NCI-H1694 (cell line): ENCODE measurements around the gene TRPC3.

Experiments used
- DNase-seq: peaks from one replicate; lab custom pipeline; 2025; lab: John Stamatoyannopoulos, UW

TRPC3 gene

DNA sequence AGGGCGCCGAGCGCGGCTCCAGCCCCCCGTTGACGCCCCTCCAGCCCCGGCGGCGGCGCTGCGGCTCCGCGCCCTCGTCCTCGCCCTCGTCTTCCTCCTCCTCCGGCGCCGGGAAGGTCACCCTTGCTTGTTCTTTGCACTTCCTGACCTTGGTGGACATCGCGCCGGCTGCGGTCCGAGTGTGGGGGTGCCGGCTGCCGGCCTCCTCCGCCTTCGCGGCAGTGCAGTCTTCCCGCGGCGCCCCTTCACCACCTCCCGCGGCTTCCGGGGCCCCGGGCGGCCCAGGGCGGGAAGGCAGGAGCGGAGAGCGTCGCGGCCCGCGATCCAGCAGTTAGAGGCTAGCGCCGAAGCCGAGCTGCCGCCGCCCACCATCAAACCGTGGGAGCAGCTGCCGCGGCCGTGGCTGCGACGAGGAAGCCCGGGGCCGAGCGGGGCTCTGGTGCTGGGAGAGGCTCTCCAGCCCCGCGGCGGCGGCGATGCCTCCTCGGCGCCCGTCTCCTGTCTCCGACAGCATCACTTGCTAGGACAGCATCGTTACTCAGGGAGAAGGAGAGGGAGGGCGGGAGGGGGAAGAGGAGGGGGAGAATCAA, at the start of gene TRPC3:
Gene TRPC3 (minus strand): TSS at position 540 of the 590 bp plus-strand sequence. CDS start 380 bp downstream, at position 160.
- no peak for DNase-seq

DNA sequence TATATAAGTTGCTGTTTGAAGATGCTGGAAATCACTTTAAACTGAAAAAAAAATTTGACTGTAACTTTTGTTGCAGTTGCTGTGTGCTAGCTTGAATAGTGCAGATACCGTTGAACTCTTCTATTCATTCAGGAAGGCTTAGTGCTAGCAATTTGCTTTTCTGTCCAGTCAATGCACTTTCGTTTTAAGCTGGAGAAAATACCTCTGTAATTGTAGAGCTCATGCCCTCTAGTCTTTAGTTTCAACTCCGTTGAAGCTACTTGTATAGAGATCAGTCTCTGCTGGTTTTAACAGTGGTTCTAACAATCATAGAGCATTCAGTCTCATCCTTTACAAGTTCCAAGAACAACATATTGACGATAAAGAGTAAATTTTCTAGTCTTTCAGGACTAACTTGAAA, 49.0 kb upstream of the TRPC3 start:
- no peak for DNase-seq

DNA sequence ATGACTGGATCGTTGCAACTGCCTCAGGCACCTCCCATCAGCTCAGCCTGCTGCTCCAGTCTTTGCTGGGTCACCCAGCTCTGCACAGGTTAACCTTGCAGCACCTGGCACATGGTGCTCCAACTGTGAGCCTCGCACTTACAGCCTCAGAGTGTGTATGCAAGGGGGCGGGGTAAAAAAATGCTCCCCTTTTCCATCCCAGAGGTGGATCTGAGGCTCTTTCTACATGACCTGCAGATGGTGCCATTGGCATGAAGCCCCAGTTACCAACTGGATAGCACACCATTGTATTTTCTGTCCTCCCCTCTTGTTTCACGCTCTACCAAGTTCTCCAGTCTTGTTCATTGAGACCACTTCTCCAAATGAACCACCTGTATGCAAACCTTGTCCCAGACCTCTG, 46.2 kb upstream of the TRPC3 start:
- no peak for DNase-seq

DNA sequence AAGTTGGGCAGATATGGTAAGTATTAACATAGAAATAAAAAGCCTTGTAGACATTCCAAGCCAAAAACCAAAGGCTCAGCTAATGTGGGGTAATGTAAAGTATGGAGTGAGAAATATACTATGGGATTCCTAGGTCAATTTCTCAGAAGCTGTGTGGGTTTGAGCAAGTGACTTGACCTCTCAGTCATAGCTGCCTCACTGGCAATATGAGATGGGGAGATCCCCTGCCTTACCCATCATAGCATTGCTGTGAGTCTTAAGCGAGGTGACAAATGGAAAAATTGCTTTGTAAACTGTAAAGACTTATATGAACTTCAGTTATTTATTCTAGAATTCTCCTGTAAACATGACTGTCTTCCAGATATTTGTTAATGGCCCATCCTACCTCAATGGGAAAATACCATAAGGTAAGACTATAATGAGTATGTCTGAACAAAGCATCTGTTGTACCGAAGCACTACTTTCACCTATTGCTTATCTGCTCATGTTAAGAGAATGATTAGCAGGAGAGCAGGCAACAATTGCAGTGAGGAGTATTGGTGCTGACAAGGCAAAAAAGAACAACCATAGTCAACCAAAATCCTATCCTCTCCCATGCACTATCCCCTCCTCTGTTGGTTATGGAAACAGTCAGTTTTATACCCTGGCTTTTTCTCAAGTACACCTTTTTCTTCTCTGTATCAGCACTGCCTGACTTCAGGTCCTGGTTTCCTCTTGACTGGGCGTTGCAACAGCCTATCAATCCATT, 44.1 kb upstream of the TRPC3 start:
- DNase-seq, result no peak

DNA sequence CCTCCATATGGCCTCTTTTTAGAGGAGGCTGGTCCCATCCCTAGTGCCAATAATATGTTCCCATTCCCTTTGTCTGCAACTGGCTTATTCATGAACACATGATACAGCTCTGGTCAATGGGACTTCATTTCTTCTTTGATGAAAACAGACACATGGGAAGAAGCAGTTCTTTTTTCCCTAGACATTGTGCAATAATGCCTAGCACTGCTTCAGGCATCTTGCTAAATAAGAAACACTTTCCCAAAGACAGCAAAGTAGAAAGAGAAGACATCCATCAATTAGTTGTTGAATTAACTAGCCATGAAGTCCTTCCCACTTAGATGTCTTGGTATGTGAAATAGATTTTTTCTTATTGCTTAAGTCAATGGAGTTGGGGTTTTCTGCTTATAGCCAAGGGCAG, 40.1 kb upstream of the TRPC3 start:
- no peak for DNase-seq

DNA sequence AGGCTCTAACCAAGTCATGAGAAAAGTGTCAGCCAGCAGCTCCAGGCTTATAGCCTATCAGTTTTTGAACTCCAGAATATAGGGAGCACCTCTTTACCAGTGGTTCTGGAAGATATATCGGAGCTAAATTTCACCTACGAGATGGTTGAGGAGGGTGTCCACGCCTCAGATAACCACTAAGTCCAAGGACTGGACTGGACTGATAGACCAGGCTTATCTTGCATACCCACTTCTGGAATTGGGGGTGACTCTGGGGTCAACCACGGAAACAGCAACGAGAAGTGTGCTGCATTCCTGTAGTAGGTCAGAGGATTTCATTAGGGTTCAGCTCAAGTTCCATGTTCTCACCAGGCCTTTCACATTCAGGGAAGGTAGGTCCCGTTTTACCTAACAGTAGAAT, 38.6 kb upstream of the TRPC3 start:
- DNase-seq, result no peak

DNA sequence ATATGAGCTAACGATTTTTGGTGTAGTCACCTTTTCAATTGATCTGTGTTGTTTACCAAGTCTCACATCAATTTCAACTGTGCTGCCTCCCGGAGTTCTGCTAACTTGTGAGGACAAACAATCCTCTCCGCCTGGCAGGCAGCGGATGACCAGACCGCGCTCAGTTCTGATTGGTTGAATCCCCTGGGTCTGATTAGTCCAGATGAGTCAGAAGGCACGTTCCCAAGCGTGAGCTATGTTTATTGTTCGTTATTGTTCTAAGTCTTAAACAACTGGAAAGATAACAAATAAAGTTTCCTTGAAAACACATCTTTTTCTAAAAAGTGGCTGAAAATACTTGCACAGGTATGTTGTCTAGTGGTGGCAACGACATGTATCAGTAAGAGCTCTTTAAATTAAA, 37.9 kb upstream of the TRPC3 start:
- no peak for DNase-seq

DNA sequence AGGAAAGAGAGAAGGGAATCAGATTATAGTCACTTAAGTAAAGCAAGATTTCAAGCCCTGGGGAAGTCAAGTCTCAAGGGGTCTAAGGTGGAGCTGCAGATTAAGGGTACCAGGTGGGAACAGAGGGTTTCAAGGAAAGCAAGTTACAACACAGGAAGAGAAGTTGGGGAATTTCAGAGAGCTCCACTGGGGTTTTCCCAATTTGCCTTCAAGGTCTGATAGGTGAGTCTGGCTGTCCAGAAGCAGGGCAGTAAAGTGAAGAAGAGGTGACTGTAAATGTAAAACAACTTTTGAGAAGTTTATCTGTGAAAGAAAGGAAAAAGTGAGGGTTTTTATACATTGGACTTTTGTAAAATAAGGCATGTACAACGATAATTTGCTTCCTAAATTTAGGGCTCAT, 37.1 kb upstream of the TRPC3 start:
- no peak for DNase-seq

DNA sequence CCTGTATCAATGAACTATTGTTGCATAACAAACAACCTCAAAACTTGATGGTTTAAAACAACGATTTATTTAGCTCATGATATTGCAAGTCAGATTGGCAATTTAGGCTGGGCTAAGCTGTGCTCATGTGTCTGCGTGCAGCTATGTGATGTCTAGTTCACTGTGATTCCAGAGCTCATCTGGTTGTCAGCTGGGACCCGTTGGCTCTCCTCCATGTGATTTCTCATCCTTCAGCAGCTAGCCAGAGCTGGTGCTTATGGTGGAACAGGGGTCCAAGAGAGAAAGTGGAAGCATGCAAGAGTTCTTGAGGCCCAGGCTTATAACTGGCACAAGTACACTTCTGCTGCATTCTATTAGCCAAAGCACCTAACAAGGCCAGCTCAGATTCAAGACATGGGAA, 28.8 kb upstream of the TRPC3 start:
- DNase-seq, result no peak

DNA sequence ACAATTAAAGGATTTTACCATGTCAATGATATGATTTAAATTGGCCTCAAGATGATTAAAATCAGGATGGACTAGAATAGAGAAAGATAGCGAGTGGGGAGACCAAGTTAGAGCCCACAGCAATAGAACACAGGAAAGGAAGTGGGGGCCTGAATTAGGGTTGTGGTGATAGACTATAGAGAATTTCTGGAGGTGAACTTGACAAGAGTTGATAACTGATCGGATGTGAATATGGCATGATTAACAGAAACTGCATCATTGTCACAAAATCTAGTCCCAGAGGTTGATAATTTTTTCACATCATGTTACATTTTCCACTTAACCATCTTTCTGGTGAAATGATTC, 26.3 kb upstream of the TRPC3 start:
- no peak for DNase-seq

DNA sequence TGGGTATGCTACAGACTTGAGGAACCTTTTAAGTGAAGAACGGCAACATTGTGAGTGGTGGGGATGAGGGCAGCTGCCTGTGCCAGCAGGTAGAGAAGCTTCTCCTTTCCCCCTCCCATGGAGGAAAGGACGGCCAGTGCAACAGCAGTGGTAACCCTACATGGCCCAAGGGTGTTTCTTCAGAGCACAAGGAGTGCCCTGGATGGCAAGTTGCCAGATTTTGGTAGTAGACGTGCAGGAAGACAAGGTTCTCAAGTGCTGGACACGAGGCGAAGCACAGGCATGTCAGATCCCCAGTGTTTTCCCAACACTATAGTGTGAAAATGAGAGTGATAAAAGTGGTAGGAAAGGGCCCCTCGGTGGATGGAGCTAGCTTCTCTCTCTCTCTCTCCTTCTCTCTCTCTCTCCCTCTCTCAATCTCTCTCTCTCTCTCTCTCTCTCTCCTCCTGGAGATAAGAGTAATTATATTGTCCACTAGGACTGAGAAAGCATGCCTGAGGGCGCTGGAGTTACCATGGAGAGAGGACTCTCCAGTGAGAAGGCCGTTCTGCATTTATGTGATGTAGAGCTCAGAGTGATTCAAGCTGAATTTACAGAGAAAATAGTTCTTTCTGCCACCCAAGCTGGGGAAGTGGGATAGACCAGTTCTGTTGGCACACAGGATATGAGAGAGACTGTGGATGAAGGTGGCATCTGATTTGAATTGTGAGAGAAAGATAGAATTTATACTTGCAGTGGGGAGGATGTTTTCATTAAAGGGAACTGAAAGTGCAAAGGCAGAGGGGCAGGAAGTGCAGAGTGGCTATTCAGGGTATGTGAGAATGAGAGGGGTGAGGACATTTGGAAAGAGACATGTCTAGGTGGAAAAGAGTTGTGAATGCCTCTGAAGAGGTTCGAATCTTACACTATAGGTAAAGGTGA, 25.7 kb upstream of the TRPC3 start:
- no peak for DNase-seq

DNA sequence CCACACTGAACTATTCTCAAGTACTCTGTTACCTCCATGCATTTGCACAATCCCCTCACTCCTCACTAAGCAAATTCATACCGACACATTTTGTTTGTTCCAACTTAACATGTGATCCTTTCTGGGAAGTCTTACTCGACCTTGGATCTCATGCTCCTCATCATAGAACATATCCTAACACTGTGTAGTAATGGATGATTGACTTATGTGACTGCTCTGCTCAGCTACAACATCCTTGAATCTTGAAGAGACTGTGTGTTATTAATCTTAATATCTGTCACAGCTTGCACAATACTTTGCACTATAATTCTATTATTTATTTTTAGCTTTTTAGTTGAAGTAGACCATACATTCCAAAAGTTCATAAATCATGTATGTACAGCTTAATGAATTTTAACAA, 23.9 kb upstream of the TRPC3 start:
- no peak for DNase-seq

DNA sequence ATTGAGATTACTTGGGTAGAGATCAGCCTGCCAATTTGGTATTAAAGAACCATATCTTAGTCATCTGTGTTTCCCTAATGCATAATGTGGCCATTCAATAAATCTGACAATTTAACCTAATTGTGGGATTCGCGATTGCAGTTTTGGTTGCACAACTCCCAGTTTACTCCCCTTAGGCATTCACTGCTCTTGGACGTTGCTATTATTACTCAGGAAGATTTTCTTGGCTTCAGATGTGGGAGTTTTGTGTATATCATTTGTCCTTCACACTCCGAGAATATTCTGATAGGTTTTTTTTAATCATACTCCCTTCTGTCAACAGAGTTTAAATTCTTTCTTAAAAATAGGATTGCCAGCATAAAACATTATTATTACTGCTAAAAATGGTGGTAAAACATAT, 22.0 kb upstream of the TRPC3 start:
- no peak for DNase-seq

DNA sequence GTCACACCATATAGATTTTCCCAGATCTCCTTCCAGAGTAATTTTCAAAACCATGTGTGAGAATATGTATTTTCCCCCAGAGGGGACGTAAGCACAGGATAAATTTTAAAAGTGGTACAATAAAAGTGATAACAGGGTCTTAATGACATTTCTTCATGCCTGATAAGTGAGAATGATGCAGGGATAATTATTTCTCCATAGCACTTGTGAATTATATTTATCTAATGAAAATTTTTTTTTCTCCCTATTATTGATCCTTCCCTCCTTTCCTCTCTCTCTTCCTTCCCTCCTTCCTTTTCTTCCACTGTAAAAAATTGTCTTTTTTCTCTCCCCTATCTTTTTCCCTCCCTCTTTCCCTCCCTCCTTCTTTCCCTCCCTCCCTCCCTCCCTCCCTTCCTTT, 17.0 kb upstream of the TRPC3 start:
- no peak for DNase-seq

DNA sequence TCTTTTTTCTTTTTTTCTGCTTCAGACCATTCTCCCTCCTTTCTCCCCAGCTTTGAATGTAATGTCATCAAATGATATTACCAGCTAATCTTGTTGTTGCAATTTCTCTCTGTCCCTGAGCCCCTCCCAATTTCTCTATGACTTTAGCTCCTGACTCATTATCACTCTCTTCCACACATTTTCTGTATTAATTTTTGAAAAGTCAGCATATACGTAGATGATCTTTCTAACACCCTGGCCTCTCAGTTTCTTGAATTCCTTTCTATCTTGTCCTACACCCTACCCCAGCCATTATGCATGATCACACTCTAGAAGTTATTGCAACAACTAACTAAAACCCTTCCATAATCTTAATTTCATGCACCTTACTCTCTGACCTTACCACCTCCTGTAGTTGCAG, 13.1 kb upstream of the TRPC3 start:
- no peak for DNase-seq

DNA sequence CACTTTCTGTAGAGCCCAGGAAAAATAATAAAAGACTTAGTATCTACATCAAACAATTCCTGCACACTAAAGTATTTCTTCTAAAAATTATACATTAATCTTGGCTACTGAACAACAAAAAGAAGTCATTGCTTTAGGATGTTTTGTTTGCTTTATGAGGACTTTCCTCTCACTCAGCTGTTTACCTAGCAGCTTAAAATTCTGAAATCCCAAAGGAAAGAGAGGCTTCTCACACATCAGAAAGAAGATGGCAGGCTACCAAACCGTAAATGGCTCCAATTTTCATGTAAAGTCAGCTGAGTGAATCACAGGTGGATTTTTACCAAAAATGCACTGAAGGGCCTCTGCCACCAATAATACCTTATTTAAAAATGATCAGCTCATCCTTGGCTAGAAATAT, 9.0 kb upstream of the TRPC3 start:
- no peak for DNase-seq

DNA sequence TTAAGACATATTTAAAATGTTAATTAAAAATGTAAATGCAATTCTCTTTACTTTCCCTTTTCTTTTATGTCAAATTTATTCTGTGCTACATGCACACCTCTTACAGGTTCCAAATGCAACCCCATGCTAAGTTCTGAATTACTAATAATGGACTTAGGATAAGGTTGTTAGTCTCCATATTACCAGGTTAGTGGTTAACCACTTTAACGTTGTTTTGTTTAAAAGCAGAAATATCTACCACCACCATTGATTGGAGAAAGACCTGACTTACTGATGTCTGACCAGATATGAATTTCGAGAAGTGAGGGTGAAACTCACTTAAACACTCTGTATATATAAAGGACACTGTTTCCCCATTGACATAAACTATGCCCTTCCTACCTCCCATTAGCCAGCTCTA, 6.9 kb upstream of the TRPC3 start:
- DNase-seq, result no peak

DNA sequence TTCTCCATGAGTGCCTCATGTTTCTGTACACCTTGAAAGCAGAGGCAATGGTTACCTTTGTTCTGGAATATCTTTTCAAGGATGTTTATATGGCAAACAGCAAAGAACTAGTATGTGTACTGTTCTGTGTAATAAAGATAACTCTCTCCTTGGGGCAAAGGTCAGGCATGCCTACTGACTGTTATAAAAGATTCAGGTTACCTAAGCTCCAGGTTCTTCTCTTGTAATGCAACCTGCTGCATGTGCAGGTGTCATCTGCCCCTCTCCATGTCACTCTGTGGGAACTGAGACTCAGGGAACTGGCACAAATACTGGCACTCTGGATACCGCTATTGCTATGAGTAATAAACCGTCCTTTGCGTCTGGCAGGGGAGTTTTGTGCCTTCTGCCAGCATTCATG, 5.4 kb upstream of the TRPC3 start:
- DNase-seq, result no peak

DNA sequence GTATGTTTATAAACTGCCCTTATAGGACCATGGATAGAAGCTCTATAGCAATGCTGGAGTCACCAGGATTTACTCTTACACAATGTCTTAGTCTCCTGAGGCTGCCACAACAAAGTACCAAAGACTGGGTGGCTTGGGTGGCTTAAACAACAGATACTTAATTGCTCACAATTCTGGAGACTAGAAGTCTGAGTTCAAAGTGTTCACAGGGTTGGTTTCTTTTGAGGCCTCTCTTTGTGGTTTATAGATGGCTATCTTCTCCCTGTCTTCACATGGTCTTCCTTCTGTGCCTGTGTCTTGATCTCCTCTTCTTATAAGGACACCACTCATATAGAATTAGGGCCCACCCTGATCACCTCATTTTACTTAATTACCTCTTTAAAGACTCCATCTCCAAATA, 2.0 kb upstream of the TRPC3 start:
- no peak for DNase-seq

DNA sequence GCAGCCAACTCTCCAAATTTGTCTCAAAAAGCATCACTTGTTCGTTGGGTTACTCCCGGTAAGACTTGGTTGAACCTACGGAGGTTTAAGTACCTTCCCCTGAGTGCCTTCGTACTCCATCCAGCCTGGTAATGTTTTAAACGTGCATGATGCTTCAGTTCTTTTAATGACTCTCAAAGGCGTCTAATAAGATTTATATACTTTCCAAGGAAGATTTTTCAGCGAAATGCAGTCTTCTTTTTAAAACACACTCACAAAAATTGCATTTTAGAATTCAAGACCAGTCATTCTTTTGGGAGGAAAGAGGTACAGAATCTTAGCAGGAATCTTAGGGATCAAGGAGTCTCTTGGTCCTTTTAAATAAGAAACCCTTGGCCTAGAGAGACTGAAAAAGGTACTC, 430 bp upstream of the TRPC3 start:
- no peak for DNase-seq

DNA sequence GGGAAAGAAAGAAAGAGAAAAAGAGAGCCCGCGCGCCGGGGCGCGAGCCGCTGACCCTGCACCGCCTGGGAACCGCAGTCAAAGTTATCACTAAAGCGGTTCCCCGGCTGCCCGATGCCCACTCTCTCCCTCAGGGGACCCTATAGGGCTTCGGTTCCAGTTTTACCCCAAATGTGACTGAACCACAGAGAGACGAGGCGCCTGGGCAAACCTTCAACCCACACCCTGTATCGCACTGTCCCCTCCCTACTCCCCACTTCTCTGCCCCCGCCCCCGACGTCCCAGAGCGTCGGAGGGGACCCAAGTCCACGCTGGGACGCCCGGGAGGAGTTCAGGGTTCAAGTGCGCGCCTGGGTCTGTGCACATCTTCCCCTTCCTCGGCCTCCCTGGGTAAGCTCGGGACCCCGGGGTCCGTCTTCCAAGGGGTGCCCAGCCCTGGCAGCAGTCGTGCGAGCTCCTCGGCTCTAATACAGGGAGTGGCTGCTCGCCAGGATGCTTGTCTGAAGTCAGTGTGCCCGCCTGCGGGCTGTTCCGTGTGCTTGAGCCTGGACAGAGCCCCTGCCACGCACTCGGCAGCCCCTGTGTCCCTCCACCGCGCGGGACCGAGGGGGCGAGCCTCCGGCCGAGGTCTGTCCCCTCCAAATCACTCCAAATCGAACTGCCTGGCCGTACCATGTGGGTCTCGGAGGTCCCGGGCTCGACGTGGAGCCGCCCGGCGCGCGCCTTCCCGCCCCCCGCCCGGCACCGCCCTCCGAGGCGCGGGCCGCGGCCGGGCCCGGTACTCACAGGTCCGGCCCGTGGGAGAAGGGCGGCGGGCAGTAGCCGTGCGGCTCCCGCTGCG, 960 bp downstream of the TRPC3 start:
- DNase-seq, result no peak

DNA sequence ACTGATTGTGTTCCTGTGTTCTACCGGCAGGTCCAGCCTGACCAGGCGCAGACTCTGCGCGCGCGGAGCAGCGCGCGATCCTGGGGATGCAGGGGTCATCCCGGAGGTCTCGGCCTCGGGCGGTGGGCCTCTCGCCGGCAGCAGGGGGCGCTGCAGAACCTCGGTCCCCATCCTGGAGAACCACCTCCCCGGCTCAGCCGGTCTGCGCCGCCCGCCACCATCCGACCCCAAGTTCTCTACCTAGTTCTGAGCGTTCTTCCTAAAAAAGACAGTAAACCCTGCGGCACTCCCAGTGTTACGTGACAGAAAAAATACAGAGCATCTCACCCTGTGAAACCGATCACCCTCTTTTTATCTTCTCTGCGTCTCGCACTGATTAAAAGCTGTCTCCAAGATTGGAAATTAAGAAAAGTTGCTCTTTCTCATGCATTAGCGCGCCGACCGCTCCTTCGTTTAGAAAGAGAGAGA, 1.6 kb downstream of the TRPC3 start:
- DNase-seq, result no peak
